HG02840 (cell line): ENCODE results near the gene MAFG.

Experiments used
- ATAC-seq: cut with Tn5 transposase; IDR thresholded peaks from one replicate; pipeline ENCODE4 v1.9.1; 2021; ENCODE audit warnings: mild to moderate bottlenecking, moderate library complexity, moderate number of reproducible peaks; ENCODE audit not compliant: unreplicated experiment, low FRiP score

Gene MAFG

DNA sequence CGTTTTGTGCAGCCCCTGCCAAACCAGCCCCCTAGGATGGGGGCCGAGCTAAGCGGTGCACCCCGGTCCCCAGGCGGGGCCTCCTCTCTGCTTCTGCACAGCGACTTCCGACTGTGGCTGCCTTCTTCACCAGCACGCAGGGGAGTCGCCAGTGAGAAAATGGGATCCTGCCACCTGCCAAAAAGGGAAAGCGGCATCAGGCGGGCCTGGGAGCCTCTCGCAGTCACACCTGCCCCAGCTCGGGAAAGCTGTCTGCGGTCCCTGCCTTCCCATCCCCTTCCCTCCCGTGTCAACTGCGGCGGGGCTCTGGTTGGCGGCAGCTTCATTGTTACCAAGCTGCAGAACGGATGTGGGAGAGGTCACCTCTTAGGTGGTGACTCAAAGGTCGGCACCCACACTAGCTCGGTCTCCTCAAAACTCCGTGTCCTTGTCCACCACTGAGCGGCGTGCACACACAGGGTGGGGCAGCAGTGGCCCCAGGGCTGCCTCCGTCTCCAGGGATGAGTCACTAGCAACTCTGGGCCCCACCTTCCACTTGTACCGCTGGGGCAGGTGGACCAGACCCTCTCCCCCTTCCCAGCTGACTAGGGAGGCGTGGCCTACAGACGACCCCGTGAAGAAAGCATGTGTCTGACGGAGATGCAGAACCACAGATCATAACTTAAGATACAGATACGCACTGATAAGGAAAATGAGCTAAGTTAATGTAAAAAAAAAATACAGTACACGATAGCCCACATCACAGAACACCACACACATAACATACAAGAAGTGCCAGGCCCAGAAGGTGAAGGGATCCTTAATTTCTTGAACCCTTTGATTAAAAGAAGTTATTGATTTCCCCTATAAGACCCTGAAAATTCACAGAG lies 14.9 kb downstream of the MAFG start:
- no peak for ATAC-seq

DNA sequence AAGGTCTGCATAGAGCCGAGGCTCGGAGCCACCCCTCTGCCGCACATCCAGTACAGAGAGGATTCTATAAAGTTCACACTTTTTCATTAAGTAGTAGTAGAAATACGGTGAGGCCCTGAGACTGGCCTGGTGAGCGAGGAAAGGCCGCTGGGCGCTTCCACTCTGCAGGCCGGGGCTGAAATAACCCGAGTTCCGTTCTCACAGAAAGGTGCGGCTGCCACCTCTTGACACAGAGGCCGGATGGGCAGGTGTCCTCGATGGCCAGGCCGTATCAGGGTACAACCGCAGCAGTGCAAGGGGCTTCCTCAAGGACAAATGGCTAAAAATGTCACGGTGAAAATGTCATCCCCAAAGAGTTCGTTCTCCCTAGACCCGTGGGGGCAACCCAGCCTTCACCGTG lies 15.6 kb downstream of the MAFG start:
- ATAC-seq = no peak

- peak; percentile 65 for ATAC-seq
These were observed 16.1 kb downstream of the MAFG start, which contains the start of gene PCYT2 for GRCh38 chr17:81911277-81911961. Gene PCYT2, minus strand, starts transcription at chr17:81911399. Its CDS starts 44 bp downstream, at chr17:81911355.

- ATAC-seq = peak; percentile 28
These were observed 16.7 kb downstream of the MAFG start for GRCh38 chr17:81910840-81911276.

GRCh38 chr17:81909966-81910839 lies 17.3 kb downstream of the MAFG start:
- ATAC-seq = no peak

- ATAC-seq = no peak
These were observed 18.3 kb downstream of the MAFG start for GRCh38 chr17:81909231-81909630.

- no peak for ATAC-seq
These were observed 18.7 kb downstream of the MAFG start for GRCh38 chr17:81908793-81909192.

- ATAC-seq = no peak
These were observed 20.1 kb downstream of the MAFG start for GRCh38 chr17:81907219-81908145.

GRCh38 chr17:81906476-81907218 lies 20.9 kb downstream of the MAFG start:
- ATAC-seq = no peak

DNA sequence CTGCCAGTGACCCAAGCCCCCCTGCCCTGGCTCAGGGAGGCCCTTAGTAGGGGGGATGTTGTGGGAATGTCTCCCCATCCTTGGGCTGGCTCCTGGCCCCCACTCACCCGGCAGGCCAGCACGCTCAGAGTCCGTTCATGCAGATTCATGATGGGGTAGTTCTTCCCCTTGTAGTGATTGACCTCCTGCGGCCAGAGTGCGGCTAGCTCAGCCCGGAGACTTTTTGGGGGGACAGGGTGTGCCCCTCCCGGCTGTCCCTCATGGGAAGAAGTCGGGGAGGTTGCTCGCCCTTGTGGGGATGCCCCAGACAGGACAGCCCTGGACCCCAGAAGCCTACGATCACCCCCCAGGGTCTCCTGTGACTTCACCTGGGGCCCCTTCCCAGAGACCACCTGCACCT lies 21.5 kb downstream of the MAFG start:
- no peak for ATAC-seq

DNA sequence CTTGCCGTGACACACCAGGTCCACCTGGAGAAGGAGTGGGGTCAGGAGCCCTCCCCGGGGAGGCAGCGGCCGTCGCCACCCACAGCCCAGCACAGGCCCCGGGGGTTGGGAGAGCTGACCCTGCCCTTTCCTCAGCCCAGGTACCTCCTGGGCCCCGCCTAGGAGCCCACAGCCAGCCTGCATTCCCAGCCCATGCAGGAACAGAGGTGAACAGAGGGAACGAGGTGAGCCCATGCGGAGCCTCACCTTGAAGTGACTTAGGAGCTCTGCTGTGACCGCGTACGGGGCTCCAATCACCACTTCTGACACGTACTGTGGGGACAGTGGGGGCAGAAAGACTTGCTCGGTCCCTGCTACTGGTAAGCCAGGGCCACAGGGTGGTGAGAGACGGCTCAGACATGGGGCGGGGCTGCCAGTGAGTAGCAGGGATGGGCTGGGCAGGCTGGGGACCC lies 22.1 kb downstream of the MAFG start:
- ATAC-seq = no peak

DNA sequence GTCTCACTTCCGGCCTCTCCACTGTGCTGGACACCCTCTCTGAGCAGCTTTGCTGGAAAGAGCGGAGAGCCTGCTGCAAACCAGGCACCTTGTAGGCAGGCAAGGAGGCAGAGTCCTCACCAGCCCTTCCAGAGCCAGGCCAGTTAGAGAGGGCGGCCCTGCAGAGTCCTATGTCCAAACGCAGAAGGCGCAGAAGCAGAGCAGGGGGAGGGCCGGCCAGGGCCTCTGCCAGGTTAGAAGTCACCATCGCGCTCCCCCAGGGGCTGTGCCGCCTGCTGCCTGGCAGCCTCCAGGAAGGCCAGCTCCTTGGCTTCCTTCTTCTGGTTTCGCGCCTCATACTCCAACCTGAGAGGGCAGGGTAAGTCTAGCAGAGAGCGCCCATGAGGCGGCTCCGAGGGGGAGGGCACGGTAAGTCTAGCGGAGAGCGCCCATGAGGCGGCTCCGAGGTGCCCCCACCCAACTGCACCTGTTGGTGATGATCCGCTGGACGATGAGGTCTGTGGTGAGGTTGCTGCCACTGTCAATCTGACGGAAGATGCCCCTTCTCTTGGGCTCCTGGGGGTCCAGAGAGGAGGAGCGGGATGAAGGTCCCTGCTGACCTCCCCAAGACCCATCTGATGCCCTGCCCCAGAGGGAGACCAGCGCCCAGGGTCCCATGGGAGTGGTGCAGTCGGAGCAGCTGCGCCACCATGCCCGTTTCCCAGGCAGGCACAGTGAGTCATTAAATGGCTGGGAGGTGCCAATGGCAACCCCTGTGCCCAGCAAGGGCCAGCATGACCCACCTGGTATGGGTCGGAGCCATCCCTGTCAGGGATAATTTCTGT lies 22.7 kb downstream of the MAFG start:
- ATAC-seq = no peak

- no peak for ATAC-seq
These were observed 23.5 kb downstream of the MAFG start for GRCh38 chr17:81903896-81904599.

DNA sequence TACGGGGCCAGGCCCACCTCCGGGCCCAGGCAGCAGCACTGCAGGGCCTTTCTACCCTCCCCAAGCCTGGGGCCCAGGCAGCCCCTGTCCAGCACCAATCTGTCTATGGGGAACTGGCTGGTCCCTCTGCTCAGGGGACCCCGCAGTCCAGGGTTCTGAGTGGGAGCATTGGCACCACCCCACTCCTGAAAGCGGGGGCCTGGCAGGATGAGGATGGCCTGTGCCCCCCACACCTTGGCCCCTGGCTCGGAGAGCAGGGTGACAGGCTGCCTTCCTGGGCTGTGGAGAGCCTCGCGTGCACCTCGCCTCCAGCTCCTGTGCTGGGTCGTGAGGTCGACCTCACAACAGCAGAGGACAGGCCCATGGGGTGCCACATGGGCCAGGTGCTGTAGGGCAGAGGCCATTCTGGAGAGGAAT lies 24.1 kb downstream of the MAFG start:
- ATAC-seq = no peak

GRCh38 chr17:81902653-81903414 lies 24.7 kb downstream of the MAFG start:
- no peak for ATAC-seq

GRCh38 chr17:81902023-81902652 lies 25.4 kb downstream of the MAFG start, which contains the start of gene NPB:
Gene NPB, plus strand, starts transcription at chr17:81902238. Its CDS starts 40 bp downstream, at chr17:81902278.
- no peak for ATAC-seq
